Naive B cell (primary cell): ENCODE data around the gene RRP9. TPM values are rescaled to one million over a fixed set of nuclear protein-coding genes. Genes with fewer than 3 reads are reported as not detected.

ENCODE experiments used
- ATAC-seq, 2 donors: fragments of 150-1000 bp; cut with Tn5 transposase; 2 replicates each; pipeline ENCODE4 v1.10.0; 2021; ENCODE audit warnings: low read depth in 2 of 2, mild to moderate bottlenecking in 2 of 2, moderate library complexity in 2 of 2
- DNase-seq: peaks from one replicate; pipeline ENCODE4 v3.0.0; 2022
- H3K27ac Mint-ChIP-seq, 6 donors: one replicate each; pipeline ENCODE4 v1.8.0; 2020 to 2022; ENCODE audit warnings: mild to moderate bottlenecking in 6 of 6, mixed read lengths in 6 of 6, moderate library complexity in 5 of 6, inconsistent platforms in 2 of 6
- H3K27me3 Mint-ChIP-seq, 3 donors: one replicate each; pipeline ENCODE4 v1.8.0; 2021 to 2022; ENCODE audit warnings: mixed read lengths in 3 of 3, mild to moderate bottlenecking in 1 of 3
- H3K36me3 Mint-ChIP-seq, 2 donors: one replicate each; pipeline ENCODE4 v1.8.0; 2020 to 2022; ENCODE audit warnings: mixed read lengths in 2 of 2, inconsistent platforms in 1 of 2, mild to moderate bottlenecking in 1 of 2
- H3K4me1 Mint-ChIP-seq, 3 donors: one replicate each; pipeline ENCODE4 v1.8.0; 2020 to 2022; ENCODE audit warnings: mixed read lengths in 3 of 3, inconsistent platforms in 1 of 3, mild to moderate bottlenecking in 1 of 3, moderate library complexity in 1 of 3
- H3K4me3 Mint-ChIP-seq, 8 donors: one replicate each; pipeline ENCODE4 v1.8.0; 2020 to 2022; ENCODE audit warnings: mild to moderate bottlenecking in 8 of 8, mixed read lengths in 8 of 8, moderate library complexity in 8 of 8, inconsistent platforms in 2 of 8
- H3K9me3 Mint-ChIP-seq, 7 donors: one replicate each; pipeline ENCODE4 v1.8.0; 2020 to 2022; ENCODE audit warnings: mixed read lengths in 7 of 7, mild to moderate bottlenecking in 5 of 7, inconsistent platforms in 2 of 7, moderate library complexity in 1 of 7
- polyA plus RNA-seq, 6 donors: library from polyadenylated mRNA; unstranded; fragments of 300-500 nt; fragmentation: Illumina TruSeq; gene quantifications; one replicate each; pipeline ENCODE4 v1.2.3, GENCODE V29; 2021; ENCODE audit warnings: low read depth in 6 of 6

RRP9 gene
- polyA plus RNA-seq, 6 donors from 2014 or later: 16.5 to 29.9 (median 21.4) TPM

GRCh38 chr3:51946796-51947195, 5.1 kb upstream of the RRP9 start:
- no peak for DNase-seq
- H3K9me3 Mint-ChIP-seq: no peaks in the 10 kb centered on the region
- peaks cover 0 to 8% of the 10 kb centered on the region in 2 donors for H3K36me3 Mint-ChIP-seq
- no peaks in the 10 kb centered on the region for H3K27me3 Mint-ChIP-seq
- H3K4me1 Mint-ChIP-seq: peaks cover 6 to 9% (median 8%) of the 10 kb centered on the region in 3 donors
- no peak for ATAC-seq
- H3K27ac Mint-ChIP-seq: peak overlapping the region in 2 of 6 donors; percentile 12 to 52
- H3K4me3 Mint-ChIP-seq: no peak overlapping the region

- no peaks in the 10 kb centered on the region for H3K27me3 Mint-ChIP-seq
- peak overlapping the region in 3 of 8 donors; percentile 24 to 64 (median 52) for H3K4me3 Mint-ChIP-seq
- no peak overlapping the region for H3K27ac Mint-ChIP-seq
- no peak for DNase-seq
- H3K9me3 Mint-ChIP-seq: no peaks in the 10 kb centered on the region
- H3K4me1 Mint-ChIP-seq: peaks cover 6 to 13% (median 13%) of the 10 kb centered on the region in 3 donors
- peaks cover 0 to 8% of the 10 kb centered on the region in 2 donors for H3K36me3 Mint-ChIP-seq
- ATAC-seq: no peak
Observed at GRCh38 chr3:51945926-51946705, 4.4 kb upstream of the RRP9 start.

GRCh38 chr3:51945031-51945840, 3.5 kb upstream of the RRP9 start:
- no peak for DNase-seq
- Mint-ChIP-seq H3K27ac (no peak overlapping the region), H3K4me3 (peak overlapping the region in 2 of 8 donors; percentile 18 to 64), H3K9me3 (no peaks in the 10 kb centered on the region), H3K4me1 (peaks cover 11 to 21% (median 21%) of the 10 kb centered on the region in 3 donors), H3K27me3 (no peaks in the 10 kb centered on the region), H3K36me3 (peaks cover 0 to 8% of the 10 kb centered on the region in 2 donors)
- ATAC-seq: no peak

- Mint-ChIP-seq H3K27ac (peak overlapping the region in 2 of 6 donors; percentile 41 to 56), H3K36me3 (peaks cover 0 to 8% of the 10 kb centered on the region in 2 donors), H3K9me3 (no peaks in the 10 kb centered on the region), H3K4me3 (peak overlapping the region in 1 of 8 donors; percentile 18), H3K4me1 (peaks cover 11 to 28% (median 27%) of the 10 kb centered on the region in 3 donors), H3K27me3 (no peaks in the 10 kb centered on the region)
- DNase-seq (no peak), ATAC-seq (no peak)
Observed at GRCh38 chr3:51944451-51945021, 2.8 kb upstream of the RRP9 start.

- Mint-ChIP-seq H3K27ac (peak overlapping the region; percentile 41 to 65 (median 49)), H3K4me1 (peaks cover 16 to 34% (median 31%) of the 10 kb centered on the region in 3 donors), H3K36me3 (peaks cover 0 to 8% of the 10 kb centered on the region in 2 donors), H3K4me3 (peak overlapping the region in 5 of 8 donors; percentile 8 to 90 (median 72)), H3K27me3 (no peaks in the 10 kb centered on the region), H3K9me3 (no peaks in the 10 kb centered on the region)
- no peak for DNase-seq
- ATAC-seq: no peak
Observed at GRCh38 chr3:51943451-51944391, 2.0 kb upstream of the RRP9 start.

GRCh38 chr3:51942603-51943450, 1.1 kb upstream of the RRP9 start:
- H3K27me3 Mint-ChIP-seq: no peaks in the 10 kb centered on the region
- H3K4me3 Mint-ChIP-seq: peak overlapping the region; percentile 90 to 96 (median 93)
- peaks cover 16 to 41% (median 31%) of the 10 kb centered on the region in 3 donors for H3K4me1 Mint-ChIP-seq
- DNase-seq (peak; percentile 54), ATAC-seq (peak; percentile 27 to 33)
- no peaks in the 10 kb centered on the region for H3K9me3 Mint-ChIP-seq
- peak overlapping the region; percentile 21 to 88 (median 78) for H3K27ac Mint-ChIP-seq
- H3K36me3 Mint-ChIP-seq: peaks cover 4 to 9% of the 10 kb centered on the region in 2 donors

- peak overlapping the region; percentile 90 to 96 (median 93) for H3K4me3 Mint-ChIP-seq
- H3K4me1 Mint-ChIP-seq: peaks cover 16 to 41% (median 33%) of the 10 kb centered on the region in 3 donors
- H3K27me3 Mint-ChIP-seq: no peaks in the 10 kb centered on the region
- DNase-seq (no peak), ATAC-seq (no peak)
- H3K36me3 Mint-ChIP-seq: peaks cover 4 to 13% of the 10 kb centered on the region in 2 donors
- peak overlapping the region in 3 of 6 donors; percentile 84 to 93 (median 86) for H3K27ac Mint-ChIP-seq
- no peaks in the 10 kb centered on the region for H3K9me3 Mint-ChIP-seq
Observed at GRCh38 chr3:51941463-51941797, 274 bp downstream of the RRP9 start.

GRCh38 chr3:51940648-51941462, 849 bp downstream of the RRP9 start:
- DNase-seq: no peak

GRCh38 chr3:51938780-51939425, 2.8 kb downstream of the RRP9 start:
- ATAC-seq (no peak), DNase-seq (no peak)
- H3K4me1 Mint-ChIP-seq: peaks cover 13 to 41% (median 33%) of the 10 kb centered on the region in 3 donors
- peaks cover 4 to 31% of the 10 kb centered on the region in 2 donors for H3K36me3 Mint-ChIP-seq
- no peaks in the 10 kb centered on the region for H3K27me3 Mint-ChIP-seq
- peak overlapping the region in 1 of 6 donors; percentile 5 for H3K27ac Mint-ChIP-seq
- peak overlapping the region in 2 of 8 donors; percentile 25 to 90 for H3K4me3 Mint-ChIP-seq
- H3K9me3 Mint-ChIP-seq: no peaks in the 10 kb centered on the region

More at GRCh38 chr3:51940648-51941462, 849 bp downstream of the RRP9 start:
- Mint-ChIP-seq H3K9me3 (no peaks in the 10 kb centered on the region), H3K4me3 (peak overlapping the region; percentile 90 to 96 (median 93)), H3K27ac (peak overlapping the region in 3 of 6 donors; percentile 80 to 93 (median 86)), H3K27me3 (no peaks in the 10 kb centered on the region), H3K4me1 (peaks cover 16 to 41% (median 33%) of the 10 kb centered on the region in 3 donors), H3K36me3 (peaks cover 4 to 18% of the 10 kb centered on the region in 2 donors)
- no peak for ATAC-seq

GRCh38 chr3:51937611-51938450, 3.9 kb downstream of the RRP9 start:
- Mint-ChIP-seq H3K36me3 (peaks cover 4 to 39% of the 10 kb centered on the region in 2 donors), H3K27ac (peak overlapping the region in 1 of 6 donors; percentile 81), H3K9me3 (no peaks in the 10 kb centered on the region), H3K4me1 (peaks cover 11 to 37% (median 29%) of the 10 kb centered on the region in 3 donors), H3K27me3 (no peaks in the 10 kb centered on the region), H3K4me3 (peak overlapping the region in 1 of 8 donors; percentile 90)
- no peak for ATAC-seq
- no peak for DNase-seq
